ENCODE results near the gene BRSK1.

The BRSK1 gene

DNA sequence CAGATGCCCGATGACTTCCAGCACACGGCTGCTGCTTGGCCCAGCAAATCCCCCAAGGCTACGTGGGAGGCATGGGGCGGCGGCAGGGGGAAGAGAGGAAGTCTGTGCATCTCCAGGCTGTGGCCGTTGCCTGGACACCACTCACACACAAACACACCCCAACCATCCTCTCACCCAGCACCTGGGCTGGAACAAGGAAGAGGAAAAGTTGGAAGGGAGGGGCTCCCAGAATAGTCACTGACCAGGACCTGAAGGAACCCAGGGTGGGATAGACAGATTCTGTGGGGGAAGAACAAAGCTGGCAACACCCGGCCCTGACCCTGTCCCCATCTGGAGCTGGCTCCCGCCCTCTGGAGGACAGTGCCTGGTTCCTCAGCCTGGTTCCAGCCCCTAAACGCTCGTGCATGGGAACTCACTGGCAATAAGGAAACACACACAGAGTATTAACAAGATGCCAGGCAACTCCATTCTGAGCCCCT, 36.1 kb upstream of the BRSK1 start:
- Histone ChIP-seq H3K4me2 (ENCODE audit: low read length) (no peak overlapping the region), H3K4me3 (ENCODE audit: low read length) (no peak overlapping the region), H3K9me3 (replicated peaks; ENCODE audit: low read length) (no peaks in the 10 kb centered on the region), H3K36me3 (ENCODE audit: insufficient read depth, low read length) (peaks cover 26% of the 10 kb centered on the region), H3K4me1 (ENCODE audit: control insufficient read depth, insufficient read depth, low read length) (peaks cover 7% of the 10 kb centered on the region), H3K27me3 (ENCODE audit: control insufficient read depth, insufficient read depth, low read length) (no peaks in the 10 kb centered on the region), H3K9ac (ENCODE audit: low read depth, low read length) (no peak overlapping the region)

GRCh38 chr19:55248166-55248675, 35.6 kb upstream of the BRSK1 start:
- no peaks in the 10 kb centered on the region for H3K27me3 ChIP-seq (ENCODE audit: control insufficient read depth, insufficient read depth, low read length)
- peaks cover 26% of the 10 kb centered on the region for H3K36me3 ChIP-seq (ENCODE audit: insufficient read depth, low read length)
- peaks cover 7% of the 10 kb centered on the region for H3K4me1 ChIP-seq (ENCODE audit: control insufficient read depth, insufficient read depth, low read length)
- H3K4me3 ChIP-seq (ENCODE audit: low read length), result no peak overlapping the region
- no peaks in the 10 kb centered on the region for H3K9me3 ChIP-seq (replicated peaks; ENCODE audit: low read length)
- H3K9ac ChIP-seq (ENCODE audit: low read depth, low read length), result no peak overlapping the region
- no peak overlapping the region for H3K4me2 ChIP-seq (ENCODE audit: low read length)

- H3K36me3 ChIP-seq (ENCODE audit: insufficient read depth, low read length), result peaks cover 26% of the 10 kb centered on the region
- H3K4me3 ChIP-seq (ENCODE audit: low read length), result no peak overlapping the region
- no peaks in the 10 kb centered on the region for H3K27me3 ChIP-seq (ENCODE audit: control insufficient read depth, insufficient read depth, low read length)
- H3K4me2 ChIP-seq (ENCODE audit: low read length), result no peak overlapping the region
- no peak overlapping the region for H3K9ac ChIP-seq (ENCODE audit: low read depth, low read length)
- no peaks in the 10 kb centered on the region for H3K9me3 ChIP-seq (replicated peaks; ENCODE audit: low read length)
- peaks cover 7% of the 10 kb centered on the region for H3K4me1 ChIP-seq (ENCODE audit: control insufficient read depth, insufficient read depth, low read length)
Observed at GRCh38 chr19:55248704-55249103, 35.1 kb upstream of the BRSK1 start.

GRCh38 chr19:55249841-55250240, 34.0 kb upstream of the BRSK1 start:
- peaks cover 12% of the 10 kb centered on the region for H3K4me1 ChIP-seq (ENCODE audit: control insufficient read depth, insufficient read depth, low read length)
- no peak overlapping the region for H3K9ac ChIP-seq (ENCODE audit: low read depth, low read length)
- no peaks in the 10 kb centered on the region for H3K9me3 ChIP-seq (replicated peaks; ENCODE audit: low read length)
- peaks cover 17% of the 10 kb centered on the region for H3K36me3 ChIP-seq (ENCODE audit: insufficient read depth, low read length)
- no peak overlapping the region for H3K4me2 ChIP-seq (ENCODE audit: low read length)
- H3K27me3 ChIP-seq (ENCODE audit: control insufficient read depth, insufficient read depth, low read length), result no peaks in the 10 kb centered on the region
- no peak overlapping the region for H3K4me3 ChIP-seq (ENCODE audit: low read length)

- no peak overlapping the region for H3K4me2 ChIP-seq (ENCODE audit: low read length)
- H3K9ac ChIP-seq (ENCODE audit: low read depth, low read length), result no peak overlapping the region
- no peaks in the 10 kb centered on the region for H3K9me3 ChIP-seq (replicated peaks; ENCODE audit: low read length)
- H3K4me1 ChIP-seq (ENCODE audit: control insufficient read depth, insufficient read depth, low read length), result peaks cover 18% of the 10 kb centered on the region
- H3K27me3 ChIP-seq (ENCODE audit: control insufficient read depth, insufficient read depth, low read length), result no peaks in the 10 kb centered on the region
- no peak overlapping the region for H3K4me3 ChIP-seq (ENCODE audit: low read length)
- peaks cover 11% of the 10 kb centered on the region for H3K36me3 ChIP-seq (ENCODE audit: insufficient read depth, low read length)
Observed at GRCh38 chr19:55250262-55251036, 33.3 kb upstream of the BRSK1 start.

GRCh38 chr19:55251341-55252081, 32.3 kb upstream of the BRSK1 start:
- Histone ChIP-seq H3K4me1 (ENCODE audit: control insufficient read depth, insufficient read depth, low read length) (peaks cover 29% of the 10 kb centered on the region), H3K9ac (ENCODE audit: low read depth, low read length) (no peak overlapping the region), H3K4me3 (ENCODE audit: low read length) (no peak overlapping the region), H3K4me2 (ENCODE audit: low read length) (no peak overlapping the region), H3K27me3 (ENCODE audit: control insufficient read depth, insufficient read depth, low read length) (no peaks in the 10 kb centered on the region), H3K9me3 (replicated peaks; ENCODE audit: low read length) (no peaks in the 10 kb centered on the region), H3K36me3 (ENCODE audit: insufficient read depth, low read length) (peaks cover 2% of the 10 kb centered on the region)

- Histone ChIP-seq H3K27me3 (ENCODE audit: control insufficient read depth, insufficient read depth, low read length) (no peaks in the 10 kb centered on the region), H3K4me2 (ENCODE audit: low read length) (no peak overlapping the region), H3K9me3 (replicated peaks; ENCODE audit: low read length) (no peaks in the 10 kb centered on the region), H3K9ac (ENCODE audit: low read depth, low read length) (no peak overlapping the region), H3K36me3 (ENCODE audit: insufficient read depth, low read length) (no peaks in the 10 kb centered on the region), H3K4me3 (ENCODE audit: low read length) (no peak overlapping the region), H3K4me1 (ENCODE audit: control insufficient read depth, insufficient read depth, low read length) (peaks cover 41% of the 10 kb centered on the region)
Observed at GRCh38 chr19:55252760-55253663, 30.8 kb upstream of the BRSK1 start.

DNA sequence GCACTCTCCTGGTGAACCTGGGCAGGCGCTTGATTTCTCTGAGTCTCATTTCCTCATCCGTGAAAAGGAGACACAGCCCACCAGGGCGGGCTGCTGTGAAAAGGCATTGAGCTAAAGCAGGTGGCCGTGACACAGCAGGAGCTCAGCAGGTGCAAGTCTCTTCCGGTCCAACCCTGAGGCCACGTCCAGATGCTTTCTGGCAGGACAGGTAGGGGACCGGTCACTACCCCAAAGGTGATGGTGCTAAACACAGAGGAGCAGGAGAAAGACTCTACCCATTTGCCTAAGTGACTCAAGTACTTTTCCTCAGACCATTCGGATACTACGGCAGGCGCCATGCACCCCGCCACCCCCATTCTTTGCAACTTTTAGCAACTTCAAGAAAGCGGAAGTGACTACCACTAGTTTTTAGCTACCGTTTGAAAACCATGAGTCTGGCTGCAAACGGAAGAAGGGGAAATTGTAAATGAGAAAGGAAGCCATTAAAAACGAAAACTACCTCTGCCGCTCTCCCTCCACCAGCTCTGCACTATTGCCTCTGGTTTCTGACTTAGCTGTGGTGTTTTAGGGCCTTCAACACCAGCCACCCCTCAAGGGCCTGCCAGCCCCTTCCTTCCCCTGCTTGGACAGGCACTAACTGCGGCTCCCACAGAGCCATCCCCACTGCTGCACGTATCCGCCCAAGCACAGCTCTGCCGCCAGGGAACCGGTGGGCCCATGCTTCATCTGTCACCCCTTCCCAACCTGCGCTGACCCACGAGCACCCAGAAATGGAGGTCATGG, 29.8 kb upstream of the BRSK1 start:
- no peaks in the 10 kb centered on the region for H3K27me3 ChIP-seq (ENCODE audit: control insufficient read depth, insufficient read depth, low read length)
- H3K36me3 ChIP-seq (ENCODE audit: insufficient read depth, low read length), result no peaks in the 10 kb centered on the region
- no peaks in the 10 kb centered on the region for H3K9me3 ChIP-seq (replicated peaks; ENCODE audit: low read length)
- peak overlapping the region; percentile 94 for H3K4me2 ChIP-seq (ENCODE audit: low read length)
- no peak overlapping the region for H3K9ac ChIP-seq (ENCODE audit: low read depth, low read length)
- H3K4me1 ChIP-seq (ENCODE audit: control insufficient read depth, insufficient read depth, low read length), result peaks cover 41% of the 10 kb centered on the region
- H3K4me3 ChIP-seq (ENCODE audit: low read length), result no peak overlapping the region

DNA sequence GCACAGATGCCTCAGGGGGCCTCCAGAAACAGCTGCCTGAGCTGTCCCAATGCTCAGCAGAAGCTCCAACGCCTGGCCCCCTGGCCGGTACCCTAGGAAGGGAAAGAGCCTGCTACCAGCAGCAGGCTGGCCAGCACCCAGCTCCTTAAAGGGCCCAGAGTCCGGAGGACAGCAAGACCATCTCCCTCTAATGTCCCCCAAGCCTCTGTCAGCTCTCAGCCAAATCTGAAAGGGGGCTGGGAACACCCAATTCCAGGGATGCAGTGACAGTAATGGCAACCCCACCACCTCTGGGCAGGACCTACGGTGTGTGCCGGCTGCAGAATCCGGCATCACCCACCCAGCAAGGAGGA, 29.2 kb upstream of the BRSK1 start:
- no peaks in the 10 kb centered on the region for H3K9me3 ChIP-seq (replicated peaks; ENCODE audit: low read length)
- no peaks in the 10 kb centered on the region for H3K27me3 ChIP-seq (ENCODE audit: control insufficient read depth, insufficient read depth, low read length)
- peaks cover 44% of the 10 kb centered on the region for H3K4me1 ChIP-seq (ENCODE audit: control insufficient read depth, insufficient read depth, low read length)
- no peaks in the 10 kb centered on the region for H3K36me3 ChIP-seq (ENCODE audit: insufficient read depth, low read length)
- no peak overlapping the region for H3K9ac ChIP-seq (ENCODE audit: low read depth, low read length)
- peak overlapping the region; percentile 94 for H3K4me2 ChIP-seq (ENCODE audit: low read length)
- H3K4me3 ChIP-seq (ENCODE audit: low read length), result no peak overlapping the region

DNA sequence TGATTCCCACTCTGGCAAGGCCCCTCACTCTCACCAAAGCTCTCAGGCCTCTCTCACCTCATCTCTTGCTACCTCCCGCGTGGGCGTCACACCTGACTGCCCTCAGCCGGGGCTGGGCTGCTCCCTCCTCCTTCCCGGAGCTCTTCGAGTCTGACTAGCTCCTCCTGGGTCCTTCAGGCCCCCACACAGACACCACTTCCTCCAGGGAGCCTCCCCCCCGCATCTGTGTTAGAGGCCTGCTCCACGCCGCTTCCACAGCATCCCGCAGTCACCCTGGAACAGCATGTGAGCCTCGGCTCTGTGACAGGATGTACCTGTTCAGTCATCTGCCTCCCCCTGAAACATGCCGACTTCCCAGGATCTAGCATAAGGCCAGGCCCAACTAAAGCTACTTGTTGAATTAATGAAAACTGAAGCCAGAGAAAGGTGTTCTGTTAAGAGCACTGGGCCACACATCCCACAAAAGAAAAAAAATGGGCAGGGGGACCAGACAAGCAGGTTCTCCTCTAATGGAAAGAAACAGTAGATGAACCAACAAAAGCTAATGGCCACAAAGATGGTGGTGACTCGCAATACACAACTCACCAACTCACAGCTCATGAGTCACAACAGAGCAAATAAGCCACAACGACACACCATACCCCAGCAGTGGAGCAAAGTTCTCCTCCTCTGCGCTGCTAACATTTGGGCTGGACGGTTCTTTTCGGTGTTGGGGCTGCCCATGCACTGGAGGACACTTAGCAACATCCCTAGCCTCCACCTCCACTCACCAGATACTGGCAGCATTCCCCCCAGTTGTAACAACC, 28.0 kb upstream of the BRSK1 start:
- H3K9me3 ChIP-seq (replicated peaks; ENCODE audit: low read length), result no peaks in the 10 kb centered on the region
- no peaks in the 10 kb centered on the region for H3K36me3 ChIP-seq (ENCODE audit: insufficient read depth, low read length)
- H3K4me2 ChIP-seq (ENCODE audit: low read length), result peak overlapping the region; percentile 94
- H3K9ac ChIP-seq (ENCODE audit: low read depth, low read length), result no peak overlapping the region
- peak overlapping the region; percentile 79 for H3K4me3 ChIP-seq (ENCODE audit: low read length)
- H3K27me3 ChIP-seq (ENCODE audit: control insufficient read depth, insufficient read depth, low read length), result no peaks in the 10 kb centered on the region
- peaks cover 48% of the 10 kb centered on the region for H3K4me1 ChIP-seq (ENCODE audit: control insufficient read depth, insufficient read depth, low read length)
